LNCAP (cell line): ENCODE measurements around the gene RBM33.

Source experiments
- CTCF ChIP-seq: fragments of 450-650 bp; IDR thresholded peaks from 2 replicates; pipeline ENCODE4 v1.5.1; 2017; ENCODE audit warnings: mild to moderate bottlenecking

The RBM33 gene

GRCh38 chr7:155669717-155670505 lies 25.4 kb downstream of the RBM33 start:
- no peak for TF ChIP-seq CTCF

GRCh38 chr7:155670521-155670920 lies 26.1 kb downstream of the RBM33 start:
- TF ChIP-seq CTCF, result no peak

- no peak for TF ChIP-seq CTCF
Observed at GRCh38 chr7:155674556-155674955, 30.1 kb downstream of the RBM33 start.

- TF ChIP-seq CTCF, result no peak
Observed at GRCh38 chr7:155676052-155676451, 31.6 kb downstream of the RBM33 start.

- TF ChIP-seq CTCF, result no peak
Observed at GRCh38 chr7:155677688-155678087, 33.2 kb downstream of the RBM33 start.

- no peak for TF ChIP-seq CTCF
Observed at GRCh38 chr7:155680124-155680523, 35.7 kb downstream of the RBM33 start.

GRCh38 chr7:155680864-155681263 lies 36.4 kb downstream of the RBM33 start:
- no peak for TF ChIP-seq CTCF

- TF ChIP-seq CTCF, result no peak
Observed at GRCh38 chr7:155681663-155682062, 37.2 kb downstream of the RBM33 start.
